OCI-LY3 (cell line): ENCODE results near the gene INF2.

Experiments
- CTCF ChIP-seq: fragments of 200-600, 300-600 bp; sonication (generic); IDR thresholded peaks from 2 replicates; pipeline ENCODE4 v1.5.1; 2014; ENCODE audit warnings: antibody characterized with exemption, low read length, low read depth
- EZH2phosphoT487 ChIP-seq: fragments of 200-600 bp; shearing (Covaris generic); IDR thresholded peaks from 2 replicates; pipeline ENCODE4 v1.6.1; 2018; ENCODE audit warnings: antibody characterized with exemption, mixed run types, low read depth

GRCh38 chr14:104647467-104648043 is 41.9 kb upstream of the INF2 start:
- TF ChIP-seq CTCF (no peak), EZH2phosphoT487 (no peak)
